ENCODE results near the gene SEPTIN1.

DNA sequence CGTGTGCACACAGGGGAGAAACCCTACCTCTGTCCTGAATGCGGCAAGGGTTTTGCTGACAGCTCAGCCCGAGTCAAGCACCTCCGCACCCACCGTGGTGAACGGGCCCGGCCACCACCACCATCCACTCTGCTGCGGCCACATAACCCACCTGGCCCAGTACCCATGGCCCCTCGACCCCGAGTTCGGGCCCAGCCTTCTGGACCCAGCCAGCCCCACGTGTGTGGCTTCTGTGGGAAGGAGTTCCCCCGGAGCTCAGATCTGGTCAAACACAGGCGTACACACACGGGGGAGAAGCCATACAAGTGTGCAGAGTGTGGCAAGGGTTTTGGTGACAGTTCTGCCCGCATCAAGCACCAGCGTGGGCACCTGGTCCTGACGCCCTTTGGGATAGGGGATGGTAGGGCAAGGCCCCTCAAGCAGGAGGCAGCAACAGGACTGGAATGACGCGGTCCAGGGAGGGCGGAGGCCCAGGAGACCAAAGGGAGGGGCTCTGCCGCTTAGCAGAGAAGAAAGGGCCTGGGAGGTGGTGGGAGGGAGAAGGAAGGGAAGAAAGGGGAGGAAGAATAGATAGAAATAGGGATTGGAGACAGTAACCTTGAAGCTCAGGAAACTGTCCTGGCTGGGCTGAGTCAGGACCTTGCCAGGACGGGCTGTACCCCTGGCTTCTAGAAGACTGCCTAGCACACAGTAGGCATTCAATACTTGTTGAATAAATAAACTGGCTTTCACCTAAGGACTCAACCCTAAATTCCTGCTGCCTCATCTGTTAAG, 16.5 kb upstream of the SEPTIN1 start:
- no peak for TF ChIP-seq CTCF (IDR thresholded peaks at IDR 0.05)
- TF ChIP-seq FOXJ3 (CRISPR knock-in tag; IDR thresholded peaks at IDR 0.05) = no peak
- no peak for TF ChIP-seq SIN3A (IDR thresholded peaks at IDR 0.05; ENCODE audit: borderline replicate concordance, low read depth, low read length)
- TF ChIP-seq RFX5 (IDR thresholded peaks at IDR 0.05; ENCODE audit: low read length) = no peak
- TF ChIP-seq TAF1 (IDR thresholded peaks at IDR 0.05; ENCODE audit: borderline replicate concordance, low read depth, low read length) = no peak

All from SK-N-SH (cell line).